Activated CD4-positive, alpha-beta T cell treated with anti-CD3 and anti-CD28 coated beads for 4 hours (primary cell): ENCODE measurements around the gene NOS1AP.
"Not testable (repeated sequence)": the region's sequence is repeated elsewhere in the genome, so short reads cannot be mapped to it uniquely, and the experiment has no call there.

Experiments used
- DNase-seq, 2 donors: peaks; one replicate each; pipeline ENCODE4 v3.0.0-alpha.2; 2020

NOS1AP gene

GRCh38 chr1:162389021-162389818, 319.7 kb downstream of the NOS1AP start:
- DNase-seq = no peak

GRCh38 chr1:162389971-162390370, 320.5 kb downstream of the NOS1AP start:
- no peak for DNase-seq

GRCh38 chr1:162390396-162391185, 321.1 kb downstream of the NOS1AP start:
- DNase-seq = no peak

GRCh38 chr1:162391790-162392563, 322.5 kb downstream of the NOS1AP start:
- no peak for DNase-seq

DNA sequence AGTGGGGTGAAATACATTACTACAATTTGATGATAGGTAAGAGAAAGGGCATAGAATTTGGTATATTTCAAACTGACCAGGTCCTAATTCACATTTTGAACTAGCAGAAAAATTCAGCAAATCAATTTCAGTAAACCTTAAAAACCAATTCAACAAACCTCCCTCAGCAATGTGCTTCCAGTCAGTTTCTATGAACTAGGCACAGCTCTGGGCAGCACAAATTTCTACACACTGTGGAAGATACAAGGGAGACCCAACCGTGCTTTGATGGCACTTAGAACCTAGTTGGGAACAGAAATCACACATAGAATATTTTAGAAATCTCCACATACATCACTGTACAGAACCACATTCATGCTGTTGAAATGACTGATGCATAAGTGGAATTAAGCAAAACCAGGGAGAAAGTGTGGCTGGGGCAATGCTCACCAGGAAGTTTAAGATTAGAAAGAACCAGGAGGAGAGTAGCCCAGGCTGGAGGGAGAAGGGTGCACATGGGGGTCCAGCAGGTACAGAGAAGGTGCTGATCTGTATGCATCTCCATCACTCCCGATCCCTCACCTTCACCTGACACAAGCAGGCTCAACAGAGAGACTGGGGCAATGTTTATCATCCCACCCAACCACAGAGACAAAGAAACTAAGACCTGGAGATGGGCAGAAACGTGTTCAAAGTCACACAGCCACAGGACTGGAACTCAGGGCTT, 326.9 kb downstream of the NOS1AP start:
- DNase-seq = no peak

DNA sequence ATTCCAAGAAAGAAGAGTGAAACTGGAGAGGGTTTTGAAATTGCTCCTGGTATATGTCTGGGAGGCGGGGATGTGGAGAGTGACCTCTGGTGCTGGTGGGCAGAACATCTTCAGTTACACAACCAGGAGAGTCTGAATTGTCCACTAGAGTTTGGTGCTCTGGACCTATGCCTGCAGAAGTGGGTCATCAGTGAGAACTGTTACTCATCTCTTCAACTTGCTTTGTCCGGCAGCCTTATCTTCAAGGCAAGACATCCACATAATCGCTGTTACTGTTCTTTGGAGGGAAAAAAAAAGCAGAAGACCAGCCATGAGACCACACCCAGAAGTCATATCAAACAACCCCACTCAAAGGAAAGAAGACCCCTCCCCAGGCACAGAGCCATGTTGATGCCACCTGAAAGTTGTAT, 327.6 kb downstream of the NOS1AP start:
- DNase-seq = no peak

GRCh38 chr1:162397943-162398560, 328.6 kb downstream of the NOS1AP start:
- no peak for DNase-seq

GRCh38 chr1:162398999-162399580, 329.6 kb downstream of the NOS1AP start:
- DNase-seq = no peak

DNA sequence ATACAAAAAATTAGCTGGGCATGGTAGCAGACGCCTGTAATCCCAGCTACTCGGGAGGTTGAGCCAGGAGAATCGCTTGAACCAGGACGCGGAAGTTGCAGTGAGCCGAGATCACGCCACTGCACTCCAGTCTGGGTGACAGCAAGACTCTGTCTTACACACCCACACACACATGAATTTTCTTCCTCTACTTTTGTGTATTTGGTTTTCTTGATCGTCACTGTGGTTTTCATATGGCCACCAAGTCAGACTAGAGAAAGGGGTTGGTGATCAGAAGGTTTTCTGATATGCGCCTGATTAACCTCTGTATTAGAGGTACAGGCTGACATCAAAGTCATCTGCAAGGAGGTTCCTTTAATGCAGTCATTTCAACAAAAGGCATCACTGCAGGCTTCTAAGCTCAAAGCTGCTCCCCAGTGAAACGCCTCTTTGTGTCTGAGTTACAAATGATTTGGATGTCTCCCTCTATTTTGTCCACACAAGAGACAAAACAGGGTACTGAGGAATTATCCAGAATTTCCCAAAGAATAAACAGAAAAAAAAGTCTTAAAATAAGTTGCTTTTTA, 331.4 kb downstream of the NOS1AP start:
- no peak for DNase-seq

DNA sequence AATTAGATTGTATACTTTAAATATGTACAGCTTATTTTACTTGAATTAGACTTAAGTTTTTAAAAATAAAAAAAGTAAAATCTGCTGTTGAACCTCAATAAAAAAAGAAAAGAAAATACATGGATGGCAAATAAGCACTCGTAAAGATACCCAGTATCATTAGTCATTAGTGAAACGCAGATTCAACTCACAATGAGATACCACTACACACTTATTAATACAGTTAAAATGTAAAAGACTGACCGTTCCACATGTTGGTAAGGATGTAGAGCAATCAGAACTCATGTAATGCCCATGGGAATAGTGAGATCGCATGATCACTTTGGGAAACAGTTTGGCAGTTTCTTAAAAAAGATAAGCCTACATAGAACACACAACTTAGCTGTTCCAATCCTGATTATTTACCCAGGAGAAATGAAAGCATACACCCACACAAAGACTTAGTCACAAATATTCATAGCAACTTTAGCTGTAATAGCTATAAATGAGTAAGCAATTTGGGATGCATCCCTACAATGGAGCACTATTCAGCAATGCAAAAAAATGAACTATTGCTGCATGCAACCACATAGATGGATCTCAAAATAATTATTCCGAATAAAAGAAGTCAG, 335.2 kb downstream of the NOS1AP start:
- DNase-seq = no peak

- no peak for DNase-seq
Observed at GRCh38 chr1:162405800-162406199, 336.3 kb downstream of the NOS1AP start.

DNA sequence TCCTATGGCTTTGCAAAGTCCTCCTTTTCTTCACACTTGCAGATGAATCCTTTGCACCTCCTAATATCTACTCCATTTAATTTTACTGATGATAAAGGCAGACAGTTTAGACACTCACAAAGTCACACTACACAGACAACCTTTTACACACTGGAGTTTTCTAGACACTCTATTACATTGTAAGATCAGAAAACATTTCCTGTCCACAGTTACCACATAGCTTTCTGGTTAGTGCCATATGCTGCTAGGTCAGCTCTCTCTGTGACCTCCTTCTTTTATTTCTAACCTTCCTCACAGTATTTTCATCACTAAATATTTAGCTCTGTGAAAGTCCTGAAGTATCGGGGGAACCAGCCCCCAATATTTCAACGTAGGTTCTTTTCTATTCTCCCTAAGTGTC, 337.3 kb downstream of the NOS1AP start:
- DNase-seq = no peak

- DNase-seq = no peak
Observed at GRCh38 chr1:162407539-162407938, 338.0 kb downstream of the NOS1AP start.

- DNase-seq = no peak
Observed at GRCh38 chr1:162412002-162412401, 342.5 kb downstream of the NOS1AP start, which contains the start of gene SH2D1B. Gene SH2D1B, minus strand, starts transcription at chr1:162412136. Its CDS starts 120 bp downstream, at chr1:162412016.

GRCh38 chr1:162416215-162416614, 346.7 kb downstream of the NOS1AP start:
- DNase-seq = no peak

DNA sequence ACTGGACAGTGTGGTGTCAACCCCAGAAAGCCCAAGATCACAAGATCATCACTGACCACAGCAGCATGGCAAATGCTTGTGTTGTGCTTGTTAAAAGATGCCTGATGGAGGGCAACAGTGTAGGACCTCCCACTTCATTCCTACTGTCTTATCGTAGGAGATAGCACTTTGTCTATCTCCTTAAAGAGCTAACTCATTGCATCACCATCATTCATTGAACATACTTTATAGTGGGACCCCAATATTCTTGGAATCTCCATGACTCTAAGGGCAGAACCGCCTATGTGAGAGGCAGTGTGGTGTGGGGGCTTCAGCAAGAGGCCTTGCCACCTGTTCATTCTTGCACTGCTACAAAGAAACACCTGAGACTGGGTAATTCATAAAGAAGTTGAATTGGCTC, 347.4 kb downstream of the NOS1AP start:
- no peak for DNase-seq

DNA sequence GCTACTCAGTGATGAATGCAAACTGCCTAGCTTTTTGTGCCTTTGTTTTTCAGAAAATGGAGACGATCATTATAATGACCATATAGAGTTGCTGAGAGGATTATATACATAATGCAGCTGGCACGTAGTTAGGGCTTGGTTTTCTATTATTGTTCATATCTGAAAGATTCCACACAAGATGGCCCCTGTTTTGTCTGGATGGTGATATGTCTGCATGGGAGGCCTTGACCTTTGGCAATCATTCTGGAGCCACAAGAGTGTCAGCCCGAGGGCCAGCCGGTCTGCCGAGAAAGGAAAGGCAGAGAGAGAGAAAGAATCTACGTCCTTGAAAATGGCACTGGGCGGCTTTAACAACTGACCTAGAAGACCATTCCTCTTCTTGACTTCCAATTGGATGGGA, 348.2 kb downstream of the NOS1AP start:
- DNase-seq = no peak

GRCh38 chr1:162418584-162418983, 349.1 kb downstream of the NOS1AP start:
- not testable (repeated sequence) for DNase-seq

- not testable (repeated sequence) for DNase-seq
Observed at GRCh38 chr1:162419450-162419931, 350.0 kb downstream of the NOS1AP start.
